Stomach smooth muscle (tissue), 2 donors: ENCODE data around the gene GNAI3.

ENCODE experiments used
- H3K27ac ChIP-seq: one replicate; pipeline ENCODE4 v1.7.0; 2013; ENCODE audit warnings: mild to moderate bottlenecking, low read length, inconsistent platforms
- H3K27me3 ChIP-seq, 2 donors: one replicate each; pipeline ENCODE4 v1.7.0; 2013; ENCODE audit warnings: low read length in 2 of 2; ENCODE audit not compliant: insufficient read depth in 2 of 2, control insufficient read depth in 1 of 2
- H3K36me3 ChIP-seq, 2 donors: one replicate each; pipeline ENCODE4 v1.7.0; 2013; ENCODE audit warnings: low read length in 2 of 2; ENCODE audit not compliant: control insufficient read depth in 2 of 2, insufficient read depth in 2 of 2
- H3K4me1 ChIP-seq: one replicate; pipeline ENCODE4 v1.7.0; 2013; ENCODE audit warnings: low read length; ENCODE audit not compliant: control insufficient read depth, insufficient read depth
- H3K4me3 ChIP-seq, 2 donors: one replicate each; pipeline ENCODE4 v1.7.0; 2013; ENCODE audit warnings: low read length in 2 of 2
- H3K9ac ChIP-seq, 2 donors: one replicate each; pipeline ENCODE4 v1.7.0; 2013; ENCODE audit warnings: low read length in 2 of 2, mild to moderate bottlenecking in 1 of 2
- H3K9me3 ChIP-seq, 2 donors: one replicate each; pipeline ENCODE4 v1.7.0; 2013; ENCODE audit warnings: low read length in 2 of 2; ENCODE audit not compliant: control insufficient read depth in 2 of 2
- donor health status: healthy.
- donor health status: Pancreatic carcinoma.

GNAI3 gene

GRCh38 chr1:109667452-109668122 is 119.2 kb downstream of the GNAI3 start, which contains the start of gene GSTM2:
Gene GSTM2 (plus strand): TSS chr1:109668057. CDS start chr1:109668116, 59 bp downstream.
- Histone ChIP-seq H3K27ac (no peak within 1 kb of the TSS), H3K9me3 (no peaks in the 10 kb centered on the region), H3K9ac (peak within 1 kb of the TSS; percentile 54 to 62), H3K4me3 (peak within 1 kb of the TSS; percentile 60 to 75), H3K27me3 (no peaks in the 10 kb centered on the region), H3K36me3 (peaks cover 3 to 11% of the 10 kb centered on the region in 2 donors), H3K4me1 (peaks cover 15% of the 10 kb centered on the region)
